ENCODE data around the gene MTHFSD. TPM values are rescaled to one million over a fixed set of nuclear protein-coding genes. Genes with fewer than 3 reads are reported as not detected.

Gene MTHFSD
- total RNA-seq, 1 donor from 2014 or later: 14.1 TPM

DNA sequence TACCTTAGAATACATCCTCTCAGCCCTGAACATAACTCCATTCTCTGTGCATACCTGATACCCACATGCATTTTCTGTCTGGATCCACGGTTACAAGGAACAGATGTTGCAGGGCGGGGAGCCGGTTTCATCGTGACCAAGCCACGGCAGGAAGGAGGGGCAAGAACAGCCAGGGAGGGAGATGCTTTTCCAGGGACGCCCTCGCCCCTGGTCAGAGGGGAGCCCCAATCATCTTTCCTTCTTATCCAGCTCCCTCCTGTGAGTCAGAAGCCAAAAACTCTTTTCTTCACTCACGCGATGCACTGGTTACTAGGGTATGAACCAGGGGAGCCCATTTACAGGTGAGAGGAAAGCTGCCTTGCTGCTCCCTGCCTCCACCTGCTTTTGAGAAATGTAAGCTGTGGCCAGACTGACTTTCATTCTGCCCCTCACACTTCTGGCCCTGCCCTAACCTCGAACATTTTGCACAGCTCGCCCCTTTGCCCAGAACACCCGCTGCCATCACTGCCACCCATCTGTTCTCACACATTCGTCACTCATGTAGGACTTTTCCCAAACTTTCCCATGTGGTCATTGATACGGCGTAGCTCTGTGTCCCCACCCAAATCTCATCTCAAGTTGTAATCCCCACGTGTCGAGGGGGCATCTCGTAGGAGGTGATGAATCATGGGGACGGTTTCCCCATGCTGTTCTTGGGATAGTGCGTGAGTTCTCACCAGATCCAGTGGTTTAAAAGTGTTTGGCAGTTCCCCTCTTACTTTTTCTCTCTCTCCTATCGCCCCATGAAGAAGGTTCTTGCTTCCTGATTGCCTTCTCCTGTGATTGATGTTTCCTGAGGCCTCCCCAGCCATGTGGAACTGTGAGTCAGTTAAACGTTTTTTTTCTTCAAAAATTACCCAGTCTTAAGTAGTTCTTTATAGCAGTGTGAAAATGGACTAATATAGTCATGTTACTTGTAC, 43.9 kb upstream of the MTHFSD start:
- no peaks in the 10 kb centered on the region for H3K27me3 Mint-ChIP-seq (ENCODE audit: unreplicated experiment)
- TF ChIP-seq, protein P1, sequence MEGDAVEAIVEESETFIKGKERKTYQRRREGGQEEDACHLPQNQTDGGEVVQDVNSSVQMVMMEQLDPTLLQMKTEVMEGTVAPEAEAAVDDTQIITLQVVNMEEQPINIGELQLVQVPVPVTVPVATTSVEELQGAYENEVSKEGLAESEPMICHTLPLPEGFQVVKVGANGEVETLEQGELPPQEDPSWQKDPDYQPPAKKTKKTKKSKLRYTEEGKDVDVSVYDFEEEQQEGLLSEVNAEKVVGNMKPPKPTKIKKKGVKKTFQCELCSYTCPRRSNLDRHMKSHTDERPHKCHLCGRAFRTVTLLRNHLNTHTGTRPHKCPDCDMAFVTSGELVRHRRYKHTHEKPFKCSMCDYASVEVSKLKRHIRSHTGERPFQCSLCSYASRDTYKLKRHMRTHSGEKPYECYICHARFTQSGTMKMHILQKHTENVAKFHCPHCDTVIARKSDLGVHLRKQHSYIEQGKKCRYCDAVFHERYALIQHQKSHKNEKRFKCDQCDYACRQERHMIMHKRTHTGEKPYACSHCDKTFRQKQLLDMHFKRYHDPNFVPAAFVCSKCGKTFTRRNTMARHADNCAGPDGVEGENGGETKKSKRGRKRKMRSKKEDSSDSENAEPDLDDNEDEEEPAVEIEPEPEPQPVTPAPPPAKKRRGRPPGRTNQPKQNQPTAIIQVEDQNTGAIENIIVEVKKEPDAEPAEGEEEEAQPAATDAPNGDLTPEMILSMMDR (IDR thresholded peaks at IDR 0.05): no peak
- H3K36me3 Mint-ChIP-seq (ENCODE audit: unreplicated experiment): peaks cover 3% of the 10 kb centered on the region
- H3K9me3 Mint-ChIP-seq (ENCODE audit: unreplicated experiment): no peaks in the 10 kb centered on the region
- H3K4me3 Mint-ChIP-seq (ENCODE audit: unreplicated experiment): peak overlapping the region; percentile 28
- H3K4me1 Mint-ChIP-seq (ENCODE audit: unreplicated experiment): peaks cover 52% of the 10 kb centered on the region
- no peak for DNase-seq (ENCODE audit: extremely low spot score, unreplicated experiment)
- H3K27ac Mint-ChIP-seq (ENCODE audit: unreplicated experiment): peak overlapping the region; percentile 88

DNA sequence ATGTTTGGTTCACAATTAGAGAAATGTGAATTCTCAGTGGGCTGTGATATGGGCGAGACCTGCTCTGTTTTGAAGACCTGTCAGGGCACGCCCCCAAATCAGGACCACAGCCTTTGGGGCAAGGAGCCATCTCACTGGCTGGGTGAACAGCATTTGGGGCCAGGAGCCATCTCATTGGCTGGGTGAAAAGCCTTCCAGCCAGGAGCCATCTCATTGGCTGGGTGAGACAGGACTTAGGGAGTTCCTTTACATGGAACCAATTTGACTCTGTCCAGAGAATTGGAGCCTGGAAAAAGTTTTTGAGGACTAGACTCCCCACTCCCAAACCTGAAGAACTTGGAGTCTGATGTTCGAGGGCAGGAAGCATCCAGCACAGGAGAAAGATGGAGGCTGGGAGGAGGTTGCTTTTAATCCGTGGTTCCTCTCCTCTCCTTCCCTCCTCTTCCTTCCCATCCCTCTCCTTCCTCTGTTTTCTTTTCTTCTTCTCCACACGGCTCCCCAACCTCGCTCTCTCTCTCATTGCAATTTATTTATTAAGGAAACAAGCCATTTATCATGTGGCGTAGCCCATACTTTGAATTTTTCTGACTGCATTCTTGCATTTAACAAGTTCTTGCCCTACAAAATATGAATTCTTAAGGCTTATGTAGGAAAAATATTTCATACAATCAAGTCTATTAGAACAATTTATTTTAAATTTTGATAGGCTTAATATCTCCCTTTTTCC, 43.0 kb upstream of the MTHFSD start:
- TF ChIP-seq, protein P1 (IDR thresholded peaks at IDR 0.05): no peak
- Mint-ChIP-seq H3K4me1 (ENCODE audit: unreplicated experiment) (peaks cover 61% of the 10 kb centered on the region), H3K9me3 (ENCODE audit: unreplicated experiment) (no peaks in the 10 kb centered on the region), H3K27ac (ENCODE audit: unreplicated experiment) (peak overlapping the region; percentile 88), H3K27me3 (ENCODE audit: unreplicated experiment) (no peaks in the 10 kb centered on the region), H3K36me3 (ENCODE audit: unreplicated experiment) (peaks cover 3% of the 10 kb centered on the region), H3K4me3 (ENCODE audit: unreplicated experiment) (peak overlapping the region; percentile 34)
- no peak for DNase-seq (ENCODE audit: extremely low spot score, unreplicated experiment)

DNA sequence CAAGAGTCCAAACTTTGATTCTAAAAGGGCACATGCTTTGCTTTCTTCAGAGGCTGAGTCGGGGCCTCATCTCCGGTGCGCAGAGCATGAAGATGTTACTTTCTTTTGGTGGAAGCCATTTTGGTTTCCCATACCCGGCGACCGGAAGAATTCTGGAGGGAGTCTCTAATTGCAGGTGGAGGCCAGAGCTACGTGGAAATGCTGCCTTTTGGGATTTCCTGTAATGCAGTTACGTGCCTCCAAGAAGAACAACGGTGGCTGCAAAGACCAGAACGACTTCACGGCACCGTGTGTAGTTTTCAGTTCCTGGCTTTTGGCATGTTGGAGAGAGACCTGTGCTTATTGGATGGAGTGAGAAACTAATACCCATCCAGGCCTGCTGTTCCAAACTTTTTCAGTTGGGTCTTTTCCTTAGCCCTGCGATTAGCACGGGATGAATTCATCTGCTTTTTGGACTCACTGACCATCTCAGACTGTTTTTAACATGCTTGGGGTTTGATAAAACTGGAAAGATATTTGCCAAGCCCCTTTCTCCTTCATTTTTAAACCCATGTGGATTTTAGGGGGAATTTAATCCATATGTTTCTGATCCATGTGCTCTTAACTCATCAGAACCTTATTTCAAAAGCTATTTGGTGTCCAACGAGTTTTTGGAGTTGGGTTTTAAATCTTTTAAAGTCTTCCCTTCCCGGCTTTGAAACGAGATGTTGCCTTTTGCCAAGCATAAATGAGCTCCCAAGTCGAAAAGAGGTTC, 42.3 kb upstream of the MTHFSD start:
- Mint-ChIP-seq H3K36me3 (ENCODE audit: unreplicated experiment) (peaks cover 3% of the 10 kb centered on the region), H3K4me3 (ENCODE audit: unreplicated experiment) (no peak overlapping the region), H3K9me3 (ENCODE audit: unreplicated experiment) (no peaks in the 10 kb centered on the region), H3K27ac (ENCODE audit: unreplicated experiment) (peak overlapping the region; percentile 88), H3K4me1 (ENCODE audit: unreplicated experiment) (peaks cover 61% of the 10 kb centered on the region), H3K27me3 (ENCODE audit: unreplicated experiment) (no peaks in the 10 kb centered on the region)
- TF ChIP-seq, protein P1 (IDR thresholded peaks at IDR 0.05): no peak
- no peak for DNase-seq (ENCODE audit: extremely low spot score, unreplicated experiment)

DNA sequence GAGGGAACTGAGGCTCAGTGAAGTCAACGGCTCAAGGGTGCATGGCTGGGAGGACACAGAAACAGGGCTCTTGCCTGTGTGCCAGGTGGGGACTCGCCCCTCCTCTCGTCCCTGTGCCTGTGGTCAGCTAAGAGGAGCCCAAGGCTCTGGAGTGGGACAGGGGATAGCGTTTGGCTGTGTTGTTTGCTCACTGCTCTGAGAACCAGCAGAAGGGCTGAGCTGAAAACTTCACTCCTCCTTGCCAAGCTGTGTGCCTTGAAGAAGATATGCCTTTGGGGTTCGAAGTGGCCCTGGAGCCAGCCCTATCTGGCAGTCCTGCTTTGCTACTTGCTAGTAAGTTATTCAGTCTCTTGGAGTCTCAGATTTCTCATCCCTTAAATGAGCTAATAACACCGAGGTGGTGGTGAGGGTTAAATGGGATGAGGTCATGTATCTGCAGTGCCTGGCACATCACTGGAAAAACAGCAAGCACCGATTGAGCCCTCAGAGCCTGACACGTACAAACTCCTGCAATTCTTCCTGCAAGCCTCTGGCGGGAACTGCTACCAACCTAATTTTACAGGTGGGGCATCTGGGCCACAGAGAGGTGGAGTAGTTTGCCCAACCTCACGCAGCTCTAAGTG, 41.1 kb upstream of the MTHFSD start:
- Mint-ChIP-seq H3K4me1 (ENCODE audit: unreplicated experiment) (peaks cover 60% of the 10 kb centered on the region), H3K27me3 (ENCODE audit: unreplicated experiment) (no peaks in the 10 kb centered on the region), H3K27ac (ENCODE audit: unreplicated experiment) (peak overlapping the region; percentile 31), H3K9me3 (ENCODE audit: unreplicated experiment) (no peaks in the 10 kb centered on the region), H3K36me3 (ENCODE audit: unreplicated experiment) (peaks cover 3% of the 10 kb centered on the region), H3K4me3 (ENCODE audit: unreplicated experiment) (no peak overlapping the region)
- TF ChIP-seq, protein P1 (IDR thresholded peaks at IDR 0.05): no peak
- DNase-seq (ENCODE audit: extremely low spot score, unreplicated experiment): no peak
